Middle frontal gyrus (tissue), 1 donor: ENCODE results near the gene PPP4R2.
A peak's percentile ranks its signal among the peaks of the same experiment; 100 is the strongest.

Experiments
- DNase-seq: peaks from one replicate; pipeline ENCODE4 v3.0.0-alpha.2; 2015; ENCODE audit warnings: low spot score; ENCODE audit errors: extremely low spot score

Gene PPP4R2

DNA sequence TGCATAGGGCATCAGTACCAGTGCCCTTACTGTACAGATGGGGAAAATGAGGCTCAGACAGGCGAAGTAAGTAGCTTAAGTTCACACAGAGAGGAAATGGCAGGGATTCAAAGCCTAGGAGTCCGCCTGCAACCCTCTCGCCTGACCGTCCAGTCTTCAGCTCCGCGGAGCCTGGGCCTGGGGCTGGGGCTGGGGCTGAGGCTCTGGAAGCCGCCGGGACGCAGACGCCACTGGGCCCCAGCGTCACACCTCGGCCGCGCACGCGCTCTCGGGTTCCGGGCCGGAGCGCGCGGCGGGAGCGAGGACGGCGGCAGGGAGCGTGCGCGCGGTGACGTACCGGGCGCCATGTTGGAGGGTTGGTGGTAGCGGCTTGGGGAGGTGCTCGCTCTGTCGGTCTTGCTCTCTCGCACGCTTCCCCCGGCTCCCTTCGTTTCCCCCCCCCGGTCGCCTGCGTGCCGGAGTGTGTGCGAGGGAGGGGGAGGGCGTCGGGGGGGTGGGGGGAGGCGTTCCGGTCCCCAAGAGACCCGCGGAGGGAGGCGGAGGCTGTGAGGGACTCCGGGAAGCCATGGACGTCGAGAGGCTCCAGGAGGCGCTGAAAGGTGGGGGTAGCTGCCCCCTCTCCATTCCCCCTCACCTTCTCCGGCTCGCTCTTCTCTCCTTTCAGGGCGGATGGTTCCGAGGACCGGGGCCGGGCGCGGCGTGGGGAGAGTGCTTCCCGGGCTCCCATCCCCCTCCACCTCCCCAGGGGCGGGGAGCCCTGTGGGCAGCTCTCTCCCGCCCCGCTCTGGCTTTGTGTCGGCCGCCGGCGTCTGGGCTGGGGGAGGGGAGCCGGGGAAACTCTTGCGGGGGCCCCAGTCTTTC lies at the start of gene PPP4R2:
Gene PPP4R2 (plus strand): TSS at position 339 of the 861 bp plus-strand sequence. CDS start 227 bp downstream, at position 566.
- peak; percentile 83 for DNase-seq

DNA sequence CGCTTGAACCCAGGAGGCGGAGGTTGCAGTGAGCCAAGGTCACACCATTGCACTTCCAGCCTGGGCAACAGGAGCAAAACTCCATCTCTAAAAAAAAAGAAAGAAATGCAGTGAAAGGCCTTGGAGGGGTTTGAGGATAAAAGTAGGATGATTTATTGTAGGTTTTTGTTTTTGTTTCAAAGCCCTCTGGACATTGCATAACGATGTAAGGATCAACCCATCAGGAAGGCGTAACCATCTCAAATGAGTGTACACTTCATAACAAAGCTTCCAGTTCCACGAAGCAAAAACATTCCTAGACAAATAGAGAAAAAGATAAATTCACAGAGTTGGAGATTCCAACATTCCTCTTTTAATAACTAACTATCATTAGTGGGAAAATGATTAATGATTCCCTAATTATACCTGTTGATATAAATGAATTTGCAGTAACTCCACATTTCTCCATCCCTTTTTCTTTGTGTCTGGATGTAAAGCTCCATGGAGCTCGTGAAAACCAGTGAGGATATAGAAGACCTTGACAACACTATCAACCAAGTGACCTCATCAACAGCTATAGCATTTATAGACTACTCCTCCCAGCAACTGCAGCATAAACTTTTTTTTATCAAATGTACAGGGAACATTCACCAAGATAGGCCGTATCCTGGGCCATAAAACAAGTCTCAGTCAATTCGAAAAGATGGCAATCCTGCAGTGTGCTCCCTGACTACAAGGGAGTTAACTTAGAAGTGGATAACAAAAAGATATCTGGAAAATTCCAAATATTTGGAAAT lies 48.7 kb upstream of the PPP4R2 start:
- no peak for DNase-seq

GRCh38 chr3:72949016-72949415 lies 47.6 kb upstream of the PPP4R2 start:
- no peak for DNase-seq

DNA sequence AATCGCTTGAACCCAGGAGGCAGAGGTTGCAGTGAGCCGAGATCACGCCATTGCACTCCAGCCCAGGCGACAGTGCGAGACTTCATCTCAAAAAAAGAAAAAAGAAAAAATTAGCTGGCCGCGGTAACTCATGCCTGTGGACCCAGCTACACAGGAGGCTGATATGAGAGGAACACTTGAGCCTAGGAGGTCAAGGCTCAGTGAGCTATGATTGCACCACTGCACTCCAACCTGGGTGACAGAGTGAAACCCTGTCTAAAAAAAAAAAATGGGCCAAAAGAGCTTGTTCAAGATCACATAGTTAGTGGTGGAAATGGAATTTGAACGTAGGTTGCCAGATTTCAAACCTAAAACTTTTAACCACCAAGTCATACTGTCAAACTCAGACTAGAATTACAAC lies 46.2 kb upstream of the PPP4R2 start:
- no peak for DNase-seq

- no peak for DNase-seq
Measured at GRCh38 chr3:72950801-72951200, 45.8 kb upstream of the PPP4R2 start.

GRCh38 chr3:72951259-72951722 lies 45.3 kb upstream of the PPP4R2 start:
- DNase-seq = no peak

DNA sequence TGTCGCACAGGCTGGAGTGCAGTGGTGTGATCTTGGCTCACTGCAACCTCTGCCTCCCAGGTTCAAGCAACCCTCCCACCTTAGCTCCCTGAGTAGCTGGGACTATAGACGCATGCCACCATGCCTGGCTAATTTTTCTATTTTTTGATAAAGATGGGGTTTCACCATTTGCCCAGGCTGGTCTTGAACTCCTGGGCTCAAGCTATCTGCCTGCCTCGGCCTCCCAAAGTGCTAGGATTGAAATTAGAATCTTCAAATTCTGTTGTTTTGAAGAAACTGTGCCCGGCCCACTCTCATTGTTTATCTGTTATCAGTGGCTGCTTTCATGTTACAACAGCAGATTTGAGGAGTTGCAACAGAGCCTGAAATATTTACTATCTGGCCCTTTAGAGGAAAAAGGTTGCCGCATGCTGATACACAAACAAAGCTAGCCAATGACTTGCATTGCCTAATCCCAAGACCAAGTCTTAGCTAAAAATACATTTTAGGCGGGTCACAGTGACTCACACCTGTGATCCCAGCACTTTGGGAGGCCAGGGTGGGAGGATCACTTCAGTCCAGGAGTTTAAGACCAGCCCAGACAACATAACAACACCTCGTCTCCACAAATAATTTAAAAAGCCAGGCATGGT lies 43.2 kb upstream of the PPP4R2 start:
- no peak for DNase-seq

GRCh38 chr3:72957297-72957696 lies 39.3 kb upstream of the PPP4R2 start:
- peak; percentile 47 for DNase-seq

DNA sequence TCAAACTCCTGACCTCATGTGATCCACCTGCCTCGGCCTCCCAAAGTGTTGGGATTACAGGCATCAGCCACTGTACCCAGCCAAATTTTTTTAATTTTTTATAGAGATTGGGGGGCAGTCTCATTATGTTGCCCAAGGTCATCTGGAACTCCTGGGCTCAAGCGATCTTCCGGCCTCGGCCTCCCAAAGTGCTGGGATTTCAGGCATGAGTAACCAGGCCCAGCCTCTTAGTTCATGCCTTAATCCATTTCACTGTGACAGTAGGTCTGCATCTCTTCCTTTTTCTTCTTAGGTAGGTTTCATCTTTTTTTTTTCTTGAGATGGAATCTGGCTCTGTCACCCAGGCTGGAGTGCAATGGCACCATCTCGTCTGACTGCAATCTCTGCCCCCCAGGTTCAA lies 37.3 kb upstream of the PPP4R2 start:
- no peak for DNase-seq

DNA sequence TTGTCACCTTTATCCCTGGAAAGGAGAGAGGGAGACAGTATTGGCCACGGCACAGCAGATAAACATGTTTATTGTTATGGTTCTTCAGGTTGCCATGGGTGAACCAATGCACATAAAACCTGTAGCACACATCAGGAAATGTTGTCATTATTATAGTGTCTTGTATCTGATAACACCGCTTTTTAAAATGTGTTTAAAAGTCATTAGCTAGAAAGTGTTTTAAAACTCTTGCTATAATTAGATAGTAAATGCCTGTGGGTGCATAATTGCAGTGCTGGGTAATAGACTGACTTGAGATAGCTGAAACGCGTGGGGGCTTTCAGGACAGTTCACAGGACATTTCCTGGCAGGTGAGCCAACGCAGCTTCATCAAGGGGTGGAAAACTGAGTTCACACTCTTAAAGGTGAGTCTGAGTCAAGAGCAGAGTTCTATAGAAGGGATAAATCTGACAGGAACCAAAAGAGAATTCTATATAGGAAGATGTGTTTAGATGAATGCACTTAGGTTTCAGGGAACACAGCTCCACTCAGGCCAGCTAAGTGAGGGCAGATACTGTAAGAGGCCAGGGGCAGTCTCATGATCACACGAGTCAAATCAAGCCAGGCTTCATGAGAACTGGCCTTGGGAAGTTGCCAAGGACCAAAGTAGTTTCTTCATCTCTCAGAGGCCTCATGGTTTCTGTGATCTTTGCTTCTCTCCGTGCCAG lies 35.6 kb upstream of the PPP4R2 start:
- DNase-seq = no peak

DNA sequence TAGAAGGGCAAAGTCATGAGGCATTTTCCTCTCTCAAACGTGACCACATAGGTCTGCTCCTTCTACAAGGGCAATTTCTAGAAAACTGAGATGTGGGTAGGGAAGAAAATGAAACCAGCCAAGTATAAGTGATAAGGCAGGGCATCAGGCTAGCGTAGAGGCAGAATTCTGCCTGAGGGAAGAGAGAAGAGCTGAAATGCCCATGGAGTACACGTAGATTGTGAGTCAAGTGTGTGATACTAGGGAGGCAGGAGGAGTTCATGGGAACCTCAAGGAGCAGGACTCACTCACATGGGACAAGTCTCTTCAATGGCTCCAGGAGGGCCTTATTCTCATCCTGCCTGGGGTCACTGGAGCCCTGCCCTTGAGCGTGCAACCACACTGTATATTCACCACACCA lies 34.9 kb upstream of the PPP4R2 start:
- DNase-seq = no peak

- DNase-seq = no peak
Measured at GRCh38 chr3:72962317-72962716, 34.3 kb upstream of the PPP4R2 start.

GRCh38 chr3:72964633-72965032 lies 32.0 kb upstream of the PPP4R2 start:
- DNase-seq = no peak

DNA sequence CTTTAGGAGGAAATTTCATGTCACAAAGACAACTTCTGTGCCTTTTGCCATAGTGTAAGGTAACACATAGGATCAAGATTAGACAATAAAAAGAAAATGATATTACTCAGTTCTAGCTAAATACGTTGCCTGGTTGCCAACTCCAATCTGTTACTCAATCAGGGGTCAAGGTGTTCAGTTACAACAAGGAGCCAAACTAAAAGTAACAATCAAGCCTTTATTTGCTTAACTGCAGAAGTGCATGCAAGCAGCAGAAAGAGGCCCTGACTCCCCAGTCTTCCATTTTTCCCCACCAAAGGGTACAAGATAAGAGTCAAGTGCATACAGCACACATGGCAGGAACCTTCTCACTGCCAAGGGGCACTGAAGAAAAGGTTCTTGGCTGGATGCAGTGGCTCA lies 28.3 kb upstream of the PPP4R2 start:
- no peak for DNase-seq

- DNase-seq = no peak
Measured at GRCh38 chr3:72969766-72970165, 26.8 kb upstream of the PPP4R2 start.

- DNase-seq = no peak
Measured at GRCh38 chr3:72970942-72971341, 25.7 kb upstream of the PPP4R2 start.

DNA sequence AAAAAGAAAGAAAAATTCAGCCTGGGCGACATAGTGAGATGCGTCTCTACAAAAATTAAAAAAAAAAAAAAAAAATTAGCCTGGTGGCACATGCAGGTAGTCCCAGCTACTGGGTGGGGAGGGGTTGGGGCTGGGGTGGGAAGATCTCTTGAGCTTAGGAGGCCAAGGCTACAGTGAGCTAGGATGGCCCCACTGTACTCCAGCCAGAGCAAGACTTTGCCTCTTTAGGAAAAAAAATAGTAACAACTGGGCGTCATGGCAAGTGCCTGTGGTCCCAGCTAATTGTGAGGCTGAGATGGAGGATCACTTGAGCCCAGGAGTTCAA lies 23.9 kb upstream of the PPP4R2 start:
- DNase-seq = no peak

- DNase-seq = no peak
Measured at GRCh38 chr3:72973031-72973723, 23.4 kb upstream of the PPP4R2 start.

GRCh38 chr3:72973786-72974185 lies 22.8 kb upstream of the PPP4R2 start:
- DNase-seq = no peak

DNA sequence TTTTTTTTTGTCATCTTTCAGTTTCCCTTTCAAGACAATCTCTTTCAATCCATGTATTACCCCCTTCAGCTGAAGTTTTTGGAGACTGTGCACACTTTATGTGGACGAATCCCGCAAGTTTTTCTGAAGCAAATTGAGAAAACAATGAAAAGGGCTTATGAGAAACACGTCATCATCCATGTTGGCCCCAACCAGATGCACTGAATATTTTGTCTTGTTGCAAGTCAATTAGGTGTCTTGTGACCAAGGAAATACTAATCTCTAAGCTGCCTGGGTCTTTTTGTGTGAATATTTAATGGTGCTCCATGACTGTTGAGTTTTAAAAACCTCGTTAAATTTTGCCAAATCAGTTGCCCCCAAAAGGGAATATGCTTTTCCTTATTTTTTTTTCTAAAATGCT lies 21.7 kb upstream of the PPP4R2 start:
- no peak for DNase-seq

DNA sequence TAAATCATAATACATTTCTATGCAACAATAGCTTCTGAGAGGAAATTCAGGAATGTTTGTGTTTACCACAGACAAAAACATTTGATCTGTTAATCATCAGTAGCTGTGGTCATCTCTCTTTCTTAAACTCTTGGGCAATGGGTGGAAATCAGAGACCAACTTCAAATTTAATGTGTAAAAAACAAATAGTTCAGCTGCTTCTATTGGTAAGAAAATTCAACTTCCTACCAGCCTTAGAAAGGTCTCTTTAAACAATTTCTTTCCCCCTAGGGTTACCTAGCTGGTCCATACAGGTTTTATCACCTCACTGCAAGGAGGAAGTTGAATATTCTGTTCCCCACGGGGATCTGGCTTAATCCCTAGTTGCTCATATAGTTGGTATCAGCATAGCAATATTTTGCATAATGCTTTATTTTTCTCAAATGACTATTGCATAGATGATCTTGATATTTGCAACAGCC lies 20.3 kb upstream of the PPP4R2 start:
- no peak for DNase-seq
